Peyer's patch (tissue), 4 donors: Measurements from ENCODE around the gene RBP5.

Experiments
- POLR2A ChIP-seq, 2 donors: fragments of 450-650 bp; IDR thresholded peaks; one replicate each; pipeline ENCODE4 v1.5.1; 2017; ENCODE audit warnings: antibody characterized with exemption in 2 of 2, mild to moderate bottlenecking in 2 of 2, moderate library complexity in 2 of 2
- TF ChIP-seq, protein P1 (sequence below), 6 experiments: fragments of 450-650 bp in 4 of 6; fragments of 200-600 bp in 2 of 6; sonication (generic) in 1 of 6; IDR thresholded peaks; one replicate each; pipeline ENCODE4 v1.5.1; 2017 to 2019; ENCODE audit warnings: antibody characterized with exemption in 6 of 6, mild to moderate bottlenecking in 3 of 6, moderate library complexity in 1 of 6

- TF ChIP-seq, protein P1, sequence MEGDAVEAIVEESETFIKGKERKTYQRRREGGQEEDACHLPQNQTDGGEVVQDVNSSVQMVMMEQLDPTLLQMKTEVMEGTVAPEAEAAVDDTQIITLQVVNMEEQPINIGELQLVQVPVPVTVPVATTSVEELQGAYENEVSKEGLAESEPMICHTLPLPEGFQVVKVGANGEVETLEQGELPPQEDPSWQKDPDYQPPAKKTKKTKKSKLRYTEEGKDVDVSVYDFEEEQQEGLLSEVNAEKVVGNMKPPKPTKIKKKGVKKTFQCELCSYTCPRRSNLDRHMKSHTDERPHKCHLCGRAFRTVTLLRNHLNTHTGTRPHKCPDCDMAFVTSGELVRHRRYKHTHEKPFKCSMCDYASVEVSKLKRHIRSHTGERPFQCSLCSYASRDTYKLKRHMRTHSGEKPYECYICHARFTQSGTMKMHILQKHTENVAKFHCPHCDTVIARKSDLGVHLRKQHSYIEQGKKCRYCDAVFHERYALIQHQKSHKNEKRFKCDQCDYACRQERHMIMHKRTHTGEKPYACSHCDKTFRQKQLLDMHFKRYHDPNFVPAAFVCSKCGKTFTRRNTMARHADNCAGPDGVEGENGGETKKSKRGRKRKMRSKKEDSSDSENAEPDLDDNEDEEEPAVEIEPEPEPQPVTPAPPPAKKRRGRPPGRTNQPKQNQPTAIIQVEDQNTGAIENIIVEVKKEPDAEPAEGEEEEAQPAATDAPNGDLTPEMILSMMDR (IDR thresholded peaks at IDR 0.05), result no peak
- TF ChIP-seq POLR2A (IDR thresholded peaks at IDR 0.05), result no peak
Observed at GRCh38 chr12:7096979-7097378, 31.7 kb downstream of the RBP5 start.
